ENCODE results near the gene LAMB4. TPM values are rescaled to one million over a fixed set of nuclear protein-coding genes. Genes with fewer than 3 reads are reported as not detected.
A peak's percentile ranks its signal among the peaks of the same experiment; 100 is the strongest.

LAMB4 gene
- total and polyA plus RNA-seq, 2 of the 8 experiments (the other 6 are each of a cell fraction or from before 2014, with no cell fraction given), result not detected

GRCh38 chr7:108001764-108002725 is 128.1 kb downstream of the LAMB4 start:
- Histone ChIP-seq H2BK12ac (ENCODE audit: low read depth, low read length) (peak overlapping the region; percentile 87; the same call in 1 of the 2 replicates), H3K36me3 (ENCODE audit: control insufficient read depth in 2 of 4, insufficient read depth in 4 of 4, low read length in 3 of 4) (peaks cover 0 to 10% (median 1%) of the 10 kb centered on the region in 4 experiments; a peak in 3 of 8 replicates), H3K23me2 (ENCODE audit: low read depth, low read length) (peaks cover 23% of the 10 kb centered on the region), H3K79me2 (ENCODE audit: control insufficient read depth in 1 of 2, insufficient read depth in 2 of 2, low read length in 2 of 2) (no peaks in the 10 kb centered on the region), H2BK15ac (ENCODE audit: low read length) (peak overlapping the region; percentile 72; the same call in 1 of the 2 replicates), H3K27me3 (replicated peaks in 1 of 4; ENCODE audit: control insufficient read depth in 3 of 4, extremely low read depth in 1 of 4, insufficient read depth in 3 of 4, low read length in 3 of 4) (peaks cover 34 to 67% (median 61%) of the 10 kb centered on the region in 4 experiments), H3K4me3 (ENCODE audit: extremely low read depth in 1 of 4, insufficient read depth in 2 of 4, low read depth in 3 of 4, low read length in 4 of 4) (peak overlapping the region; percentile 40 to 92 (median 69)), H3K23ac (ENCODE audit: insufficient read length) (no peak overlapping the region), H4K91ac (replicated peaks; ENCODE audit: insufficient read length, low read length) (peak overlapping the region; percentile 28), H3K27ac (ENCODE audit: low read depth, low read length) (no peak overlapping the region), H3K14ac (ENCODE audit: insufficient read length) (no peak overlapping the region), H3K4me1 (replicated peaks in 1 of 4; ENCODE audit: control insufficient read depth in 3 of 4, insufficient read depth in 4 of 4, low read length in 3 of 4) (peaks cover 7 to 21% (median 11%) of the 10 kb centered on the region in 4 experiments), H3K4ac (replicated peaks; ENCODE audit: insufficient read length, low read depth, low read length) (peak overlapping the region; percentile 76), H3K9ac (replicated peaks in 1 of 4; ENCODE audit: extremely low read depth in 1 of 4, low read depth in 3 of 4, low read length in 3 of 4) (peak overlapping the region in 1 of 4 experiments; percentile 23; a peak in 3 of 7 replicates), H2BK20ac (ENCODE audit: low read length) (no peak overlapping the region), H4K20me1 (replicated peaks in 1 of 2; ENCODE audit: control insufficient read depth in 1 of 2, insufficient read depth in 2 of 2, low read length in 2 of 2) (peaks cover 3% of the 10 kb centered on the region in 2 experiments), H2AFZ (ENCODE audit: low read length) (peak overlapping the region; percentile 26; the same call in 1 of the 2 replicates), H3K79me1 (ENCODE audit: low read depth, low read length) (no peaks in the 10 kb centered on the region), H2BK5ac (ENCODE audit: low read depth, low read length) (no peak overlapping the region), H4K5ac (ENCODE audit: insufficient read length, low read depth, low read length) (no peak overlapping the region), H3K9me3 (ENCODE audit: insufficient read depth in 2 of 2, low read depth in 1 of 2, low read length in 1 of 2) (no peaks in the 10 kb centered on the region; a peak in 1 of 4 replicates), H3K18ac (ENCODE audit: extremely low read depth, low read length) (peak overlapping the region; percentile 90), H2AK5ac (ENCODE audit: low read depth, low read length) (peak overlapping the region; percentile 41; the same call in 1 of the 2 replicates), H3K4me2 (ENCODE audit: insufficient read depth in 1 of 2, low read depth in 2 of 2, low read length in 2 of 2) (peak overlapping the region; percentile 91 to 98), H2BK120ac (replicated peaks; ENCODE audit: low read depth, low read length) (no peak overlapping the region), H4K8ac (ENCODE audit: extremely low read depth, insufficient read depth, low read length) (peak overlapping the region; percentile 82), H3K56ac (replicated peaks; ENCODE audit: insufficient read length, low read depth, low read length) (peak overlapping the region; percentile 17)
- DNase-seq (ENCODE audit: low read depth in 1 of 2, low spot score in 2 of 2), result peak in 1 of 2 experiments; percentile 76
- no peak for FAIRE-seq
- POLR2A ChIA-PET (ENCODE audit: partially characterized antibody), result interaction anchor here (0.9 to 2.8 kb wide), 6 partner anchors 15 to 455 kb away, joined by 3 to 18 read pairs (median 4); partner anchors contain the start of gene NRCAM
- CTCF ChIA-PET (ENCODE audit: partially characterized antibody), result interaction anchor here (0.6 to 2.9 kb wide), 19 partner anchors 9 to 146 kb away, joined by 3 to 21 read pairs (median 4); no protein-coding TSS in a partner anchor
- 3% methylated on average over 64 of the region's 75 CpGs; no CpG with 5 or more reads in 1 of the 2 experiments for WGBS, 2 experiments (ENCODE audit: extremely low coverage in 1 of 2, insufficient coverage in 1 of 2, insufficient read length in 1 of 2, insufficient replicate concordance in 2 of 2, low coverage in 1 of 2, low lambda C conversion rate in 2 of 2, missing lambda C conversion rate in 1 of 2)
- TF ChIP-seq ATF2 (IDR thresholded peaks at IDR 0.05; ENCODE audit: low read length), result no peak
- TF ChIP-seq EP300 (IDR thresholded peaks at IDR 0.05; ENCODE audit: borderline replicate concordance in 1 of 2, low read depth in 2 of 2, low read length in 2 of 2), result no peak
- no peak for TF ChIP-seq NRF1 (IDR thresholded peaks at IDR 0.05; ENCODE audit: low read depth, low read length)
- peak; percentile 77 for TF ChIP-seq KDM4A (IDR thresholded peaks at IDR 0.05; ENCODE audit: low read depth, low read length, severe bottlenecking)
- TF ChIP-seq KDM1A (IDR thresholded peaks at IDR 0.05; ENCODE audit: borderline replicate concordance, low read length), result no peak
- TF ChIP-seq BCL11A (IDR thresholded peaks at IDR 0.05; ENCODE audit: low read depth in 2 of 2, low read length in 2 of 2), result no peak
- 0 out of 2 replicates have a peak, but pooled peaks have one; percentile 21 for TF ChIP-seq BACH1 (IDR thresholded peaks at IDR 0.05; ENCODE audit: low read length)
- TF ChIP-seq SUZ12 (IDR thresholded peaks at IDR 0.05; ENCODE audit: low read length), result peak; percentile 78

Measured in H1 (cell line).